ENCODE data around the gene TXNRD2. TPM values are rescaled to one million over a fixed set of nuclear protein-coding genes. Genes with fewer than 3 reads are reported as not detected.

Gene TXNRD2
- total RNA-seq, 2 experiments from 2014 or later: 24.7 to 28.9 TPM

- Histone ChIP-seq H3K79me2 (ENCODE audit: insufficient read depth, low read depth, low read length) (no peaks in the 10 kb centered on the region), H3K4me2 (ENCODE audit: low read length) (no peak overlapping the region), H4K20me1 (ENCODE audit: insufficient read depth, low read length) (no peaks in the 10 kb centered on the region), H3K9me2 (ENCODE audit: insufficient read depth, low read length) (no peaks in the 10 kb centered on the region), H2AFZ (ENCODE audit: low read length) (no peak overlapping the region), H3K27ac (ENCODE audit: low read depth, low read length, poor library complexity, severe bottlenecking) (no peak overlapping the region), H3K9me3 (ENCODE audit: low read length) (no peaks in the 10 kb centered on the region), H3K36me3 (ENCODE audit: insufficient read depth, low read length) (no peaks in the 10 kb centered on the region), H3K4me3 (ENCODE audit: low read depth, low read length, poor library complexity, severe bottlenecking) (no peak overlapping the region), H3K4me1 (ENCODE audit: insufficient read depth, low read length, poor library complexity, severe bottlenecking) (peaks cover 16% of the 10 kb centered on the region)
- intact Hi-C loops (cut with micrococcal nuclease; ENCODE audit: unreplicated experiment): no loop called here
- no TSS peak for BruUV-seq (replicated peaks)
- no peak for DNase-seq (ENCODE audit: low spot score)
- TF ChIP-seq EZH2phosphoT487 (IDR thresholded peaks at IDR 0.05; ENCODE audit: borderline replicate concordance, low read depth, low read length): no peak
- TF ChIP-seq, protein P1, sequence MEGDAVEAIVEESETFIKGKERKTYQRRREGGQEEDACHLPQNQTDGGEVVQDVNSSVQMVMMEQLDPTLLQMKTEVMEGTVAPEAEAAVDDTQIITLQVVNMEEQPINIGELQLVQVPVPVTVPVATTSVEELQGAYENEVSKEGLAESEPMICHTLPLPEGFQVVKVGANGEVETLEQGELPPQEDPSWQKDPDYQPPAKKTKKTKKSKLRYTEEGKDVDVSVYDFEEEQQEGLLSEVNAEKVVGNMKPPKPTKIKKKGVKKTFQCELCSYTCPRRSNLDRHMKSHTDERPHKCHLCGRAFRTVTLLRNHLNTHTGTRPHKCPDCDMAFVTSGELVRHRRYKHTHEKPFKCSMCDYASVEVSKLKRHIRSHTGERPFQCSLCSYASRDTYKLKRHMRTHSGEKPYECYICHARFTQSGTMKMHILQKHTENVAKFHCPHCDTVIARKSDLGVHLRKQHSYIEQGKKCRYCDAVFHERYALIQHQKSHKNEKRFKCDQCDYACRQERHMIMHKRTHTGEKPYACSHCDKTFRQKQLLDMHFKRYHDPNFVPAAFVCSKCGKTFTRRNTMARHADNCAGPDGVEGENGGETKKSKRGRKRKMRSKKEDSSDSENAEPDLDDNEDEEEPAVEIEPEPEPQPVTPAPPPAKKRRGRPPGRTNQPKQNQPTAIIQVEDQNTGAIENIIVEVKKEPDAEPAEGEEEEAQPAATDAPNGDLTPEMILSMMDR (conservative IDR thresholded peaks at IDR 0.05; ENCODE audit: low read length): no peak
- ChIA-PET CTCF (ENCODE audit: unreplicated experiment) (no interaction called here), POLR2A (no interaction called here)
Measured at GRCh38 chr22:19875531-19876313, 65.9 kb downstream of the TXNRD2 start.

DNA sequence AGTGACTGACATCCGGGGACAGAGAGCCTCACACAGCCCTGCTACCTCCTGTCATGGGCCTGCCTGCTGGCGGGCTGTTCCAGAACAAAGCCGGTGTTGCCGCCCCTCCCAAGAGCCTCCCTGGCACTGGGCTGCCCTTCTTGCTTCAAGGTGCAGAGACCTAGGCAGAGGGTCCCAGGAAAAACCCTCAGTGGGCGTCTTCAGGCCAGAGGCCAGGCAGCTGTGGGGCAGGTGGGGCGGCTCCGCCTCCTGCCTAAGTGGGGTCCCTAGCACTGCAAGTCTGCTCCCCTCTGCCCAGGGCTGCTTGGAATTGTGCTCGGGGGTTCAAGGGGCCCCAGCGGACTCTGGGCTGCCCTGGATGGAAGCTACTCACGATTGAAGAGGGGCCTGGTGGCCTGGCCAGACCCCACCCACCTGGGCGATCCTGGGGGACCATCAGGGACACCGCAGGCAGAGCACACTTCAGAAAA, 66.5 kb downstream of the TXNRD2 start:
- H4K20me1 ChIP-seq (ENCODE audit: insufficient read depth, low read length): no peaks in the 10 kb centered on the region
- H2AFZ ChIP-seq (ENCODE audit: low read length): no peak overlapping the region
- no peak overlapping the region for H3K4me3 ChIP-seq (ENCODE audit: low read depth, low read length, poor library complexity, severe bottlenecking)
- H3K79me2 ChIP-seq (ENCODE audit: insufficient read depth, low read depth, low read length): no peaks in the 10 kb centered on the region
- no peaks in the 10 kb centered on the region for H3K9me2 ChIP-seq (ENCODE audit: insufficient read depth, low read length)
- no peaks in the 10 kb centered on the region for H3K36me3 ChIP-seq (ENCODE audit: insufficient read depth, low read length)
- no peak overlapping the region for H3K4me2 ChIP-seq (ENCODE audit: low read length)
- intact Hi-C loops (cut with micrococcal nuclease; ENCODE audit: unreplicated experiment): no loop called here
- CTCF ChIA-PET (ENCODE audit: unreplicated experiment): no interaction called here
- TF ChIP-seq, protein P1 (conservative IDR thresholded peaks at IDR 0.05; ENCODE audit: low read length): no peak
- no peak for TF ChIP-seq EZH2phosphoT487 (IDR thresholded peaks at IDR 0.05; ENCODE audit: borderline replicate concordance, low read depth, low read length)
- no TSS peak for BruUV-seq (replicated peaks)
- peaks cover 16% of the 10 kb centered on the region for H3K4me1 ChIP-seq (ENCODE audit: insufficient read depth, low read length, poor library complexity, severe bottlenecking)
- no peak overlapping the region for H3K27ac ChIP-seq (ENCODE audit: low read depth, low read length, poor library complexity, severe bottlenecking)
- no peak for DNase-seq (ENCODE audit: low spot score)
- no peaks in the 10 kb centered on the region for H3K9me3 ChIP-seq (ENCODE audit: low read length)
- POLR2A ChIA-PET: no interaction called here

- CTCF ChIA-PET (ENCODE audit: unreplicated experiment): no interaction called here
- no peak overlapping the region for H2AFZ ChIP-seq (ENCODE audit: low read length)
- H3K4me2 ChIP-seq (ENCODE audit: low read length): no peak overlapping the region
Measured at GRCh38 chr22:19874307-19875060, 67.1 kb downstream of the TXNRD2 start.

More at GRCh38 chr22:19874307-19875060, 67.1 kb downstream of the TXNRD2 start:
- intact Hi-C loops (cut with micrococcal nuclease; ENCODE audit: unreplicated experiment): no loop called here
- Histone ChIP-seq H3K4me1 (ENCODE audit: insufficient read depth, low read length, poor library complexity, severe bottlenecking) (peaks cover 16% of the 10 kb centered on the region), H3K4me3 (ENCODE audit: low read depth, low read length, poor library complexity, severe bottlenecking) (no peak overlapping the region), H3K79me2 (ENCODE audit: insufficient read depth, low read depth, low read length) (no peaks in the 10 kb centered on the region), H4K20me1 (ENCODE audit: insufficient read depth, low read length) (no peaks in the 10 kb centered on the region), H3K9me3 (ENCODE audit: low read length) (no peaks in the 10 kb centered on the region), H3K9me2 (ENCODE audit: insufficient read depth, low read length) (no peaks in the 10 kb centered on the region), H3K27ac (ENCODE audit: low read depth, low read length, poor library complexity, severe bottlenecking) (no peak overlapping the region), H3K36me3 (ENCODE audit: insufficient read depth, low read length) (no peaks in the 10 kb centered on the region)
- BruUV-seq (replicated peaks): no TSS peak
- TF ChIP-seq EZH2phosphoT487 (IDR thresholded peaks at IDR 0.05; ENCODE audit: borderline replicate concordance, low read depth, low read length): no peak
- TF ChIP-seq, protein P1 (conservative IDR thresholded peaks at IDR 0.05; ENCODE audit: low read length): no peak
- no peak for DNase-seq (ENCODE audit: low spot score)
- POLR2A ChIA-PET: no interaction called here

All from OCI-LY7 (cell line).